ENCODE results near the gene CD86.
A peak's percentile ranks its signal among the peaks of the same experiment; 100 is the strongest.

CD86 gene

GRCh38 chr3:122092460-122093165, 37.5 kb downstream of the CD86 start:
- peak; percentile 40 for DNase-seq (ENCODE audit: low spot score)

GRCh38 chr3:122094125-122094524, 39.0 kb downstream of the CD86 start:
- DNase-seq (ENCODE audit: low spot score): no peak

- DNase-seq (ENCODE audit: low spot score): no peak
These were observed 39.5 kb downstream of the CD86 start for GRCh38 chr3:122094693-122095092.

- DNase-seq (ENCODE audit: low spot score): no peak
These were observed 42.0 kb downstream of the CD86 start for GRCh38 chr3:122097141-122097540.

GRCh38 chr3:122098611-122099010, 43.4 kb downstream of the CD86 start:
- DNase-seq (ENCODE audit: low spot score): no peak

GRCh38 chr3:122099255-122099654, 44.1 kb downstream of the CD86 start:
- no peak for DNase-seq (ENCODE audit: low spot score)

GRCh38 chr3:122100083-122100482, 44.9 kb downstream of the CD86 start:
- DNase-seq (ENCODE audit: low spot score): no peak

GRCh38 chr3:122100591-122101463, 45.7 kb downstream of the CD86 start:
- DNase-seq (ENCODE audit: low spot score): no peak

GRCh38 chr3:122101646-122102045, 46.5 kb downstream of the CD86 start:
- DNase-seq (ENCODE audit: low spot score): peak; percentile 38

- DNase-seq (ENCODE audit: low spot score): no peak
These were observed 47.2 kb downstream of the CD86 start for GRCh38 chr3:122102191-122102935.

GRCh38 chr3:122103821-122104514, 48.8 kb downstream of the CD86 start:
- no peak for DNase-seq (ENCODE audit: low spot score)

GRCh38 chr3:122104515-122105194, 49.5 kb downstream of the CD86 start:
- no peak for DNase-seq (ENCODE audit: low spot score)

GRCh38 chr3:122105626-122106025, 50.5 kb downstream of the CD86 start:
- peak; percentile 25 for DNase-seq (ENCODE audit: low spot score)

- no peak for DNase-seq (ENCODE audit: low spot score)
These were observed 52.0 kb downstream of the CD86 start for GRCh38 chr3:122107171-122107570.

- no peak for DNase-seq (ENCODE audit: low spot score)
These were observed 56.8 kb downstream of the CD86 start for GRCh38 chr3:122111974-122112373.

- no peak for DNase-seq (ENCODE audit: low spot score)
These were observed 57.6 kb downstream of the CD86 start for GRCh38 chr3:122112754-122113153.

- no peak for DNase-seq (ENCODE audit: low spot score)
These were observed 68.7 kb downstream of the CD86 start for GRCh38 chr3:122123850-122124249.

- no peak for DNase-seq (ENCODE audit: low spot score)
These were observed 77.9 kb downstream of the CD86 start for GRCh38 chr3:122132949-122133540.

- no peak for DNase-seq (ENCODE audit: low spot score)
These were observed 91.3 kb downstream of the CD86 start for GRCh38 chr3:122146466-122146865.

- DNase-seq (ENCODE audit: low spot score): no peak
These were observed 93.9 kb downstream of the CD86 start for GRCh38 chr3:122148941-122149627.
